RCC 7860 (cell line): ENCODE data around the gene ANTXR1.
A peak's percentile ranks its signal among the peaks of the same experiment; 100 is the strongest.

Experiments used
- DNase-seq: peaks from one replicate; pipeline ENCODE4 v3.0.0-alpha.2; 2015; ENCODE audit warnings: low spot score
- FAIRE-seq: peaks from 2 replicates; lab custom pipeline; 2012; peaks lifted over from hg19 to GRCh38; lab: Jason Lieb, UNC

ANTXR1 gene

GRCh38 chr2:69092857-69093256, 79.9 kb downstream of the ANTXR1 start:
- FAIRE-seq: no peak

DNA sequence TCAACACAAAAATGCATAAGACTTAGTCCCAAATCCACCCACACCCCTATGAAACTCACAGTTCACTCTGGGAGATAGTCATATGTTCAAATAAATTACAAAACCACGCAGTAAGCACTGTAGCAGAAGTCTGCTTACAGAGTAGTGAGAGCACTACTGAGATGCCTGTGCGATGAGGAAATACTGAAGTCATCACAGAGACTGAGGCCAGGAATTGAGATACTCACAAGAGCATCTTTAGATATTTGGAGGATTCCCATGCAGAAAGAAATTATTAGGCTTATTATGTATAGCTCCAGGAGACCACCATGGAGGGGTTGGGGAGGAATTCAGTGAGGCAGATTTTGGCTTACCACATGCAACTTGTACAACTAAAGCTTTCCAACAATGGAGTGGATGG, 82.3 kb downstream of the ANTXR1 start:
- DNase-seq (no peak), FAIRE-seq (no peak)

More at GRCh38 chr2:69092857-69093256, 79.9 kb downstream of the ANTXR1 start:
- no peak for DNase-seq

DNA sequence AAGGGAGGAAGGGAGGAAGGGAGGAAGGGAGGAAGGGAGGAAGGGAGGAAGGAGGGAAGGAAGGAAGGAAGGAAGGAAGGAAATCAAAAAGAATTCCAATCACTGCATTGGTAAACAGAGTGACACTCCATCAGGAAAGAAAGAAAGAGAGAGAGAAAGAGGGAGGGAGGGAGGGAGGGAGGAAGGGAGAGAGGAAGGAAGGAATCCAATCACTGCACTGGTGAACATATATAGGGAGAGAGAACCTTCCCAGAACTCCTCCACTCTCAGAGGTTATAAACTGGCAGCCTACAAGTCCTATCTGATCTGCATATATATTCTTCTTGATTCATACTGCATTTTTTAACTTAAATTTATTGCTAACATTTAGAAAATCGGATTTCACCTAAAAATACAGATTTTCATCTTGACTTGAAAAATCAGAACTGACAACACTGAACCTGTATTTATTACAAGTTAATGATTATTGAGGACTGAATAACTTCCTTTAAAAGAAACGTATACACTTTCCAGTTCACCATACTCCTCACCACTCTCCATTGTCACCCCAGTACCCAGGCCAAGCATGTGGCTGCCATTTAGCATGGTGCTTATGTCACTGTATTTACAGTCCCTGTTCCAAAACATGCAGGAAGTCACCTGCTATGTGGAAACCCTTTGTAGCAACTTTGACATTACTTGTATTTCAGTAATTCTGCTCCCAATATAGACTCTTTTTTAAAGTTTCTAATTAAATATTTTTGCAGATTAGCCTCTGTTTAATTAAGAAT, 83.5 kb downstream of the ANTXR1 start:
- DNase-seq (no peak), FAIRE-seq (no peak)

DNA sequence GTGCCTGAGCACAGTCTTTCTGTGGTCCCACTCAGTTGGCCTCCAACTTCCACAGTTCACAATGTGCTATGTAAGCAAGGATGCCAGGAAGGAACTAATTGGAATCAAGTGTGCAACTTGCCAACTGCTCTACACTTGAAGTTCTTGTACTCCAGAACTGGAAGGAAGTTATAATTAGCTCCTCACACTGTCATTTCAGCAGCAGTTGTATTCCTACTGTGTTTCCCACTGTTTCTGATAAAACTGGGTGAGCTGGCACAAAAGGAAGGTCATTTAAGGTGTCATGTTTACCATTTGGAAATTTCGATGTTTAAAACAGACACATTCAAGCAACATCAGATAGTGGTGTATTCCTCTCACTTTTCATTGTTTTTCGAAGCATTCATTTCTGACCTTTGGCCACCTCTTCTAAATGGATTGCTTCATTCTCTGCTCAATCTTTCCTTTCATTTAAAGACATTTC, 84.2 kb downstream of the ANTXR1 start:
- DNase-seq (no peak), FAIRE-seq (no peak)

GRCh38 chr2:69097891-69098655, 85.1 kb downstream of the ANTXR1 start:
- no peak for FAIRE-seq
- DNase-seq: no peak

DNA sequence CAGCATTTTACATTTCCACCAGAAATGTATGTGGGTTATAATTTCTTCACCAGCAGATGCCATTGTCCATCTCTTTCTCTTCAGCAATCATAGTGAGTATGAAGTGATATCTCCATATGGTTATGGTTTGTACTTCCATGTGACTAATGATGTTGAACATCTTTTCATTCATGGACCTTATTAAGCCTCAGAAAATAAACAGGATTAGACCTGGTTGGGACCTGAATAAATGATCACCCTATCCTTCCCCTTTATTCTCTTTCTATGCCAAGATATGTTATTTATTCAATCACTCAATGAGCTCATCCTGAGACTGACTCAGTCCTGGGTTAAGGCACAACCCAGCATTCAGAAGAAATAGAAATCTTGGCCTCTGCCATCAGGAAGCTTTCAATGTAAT, 86.6 kb downstream of the ANTXR1 start:
- FAIRE-seq (no peak), DNase-seq (no peak)

DNA sequence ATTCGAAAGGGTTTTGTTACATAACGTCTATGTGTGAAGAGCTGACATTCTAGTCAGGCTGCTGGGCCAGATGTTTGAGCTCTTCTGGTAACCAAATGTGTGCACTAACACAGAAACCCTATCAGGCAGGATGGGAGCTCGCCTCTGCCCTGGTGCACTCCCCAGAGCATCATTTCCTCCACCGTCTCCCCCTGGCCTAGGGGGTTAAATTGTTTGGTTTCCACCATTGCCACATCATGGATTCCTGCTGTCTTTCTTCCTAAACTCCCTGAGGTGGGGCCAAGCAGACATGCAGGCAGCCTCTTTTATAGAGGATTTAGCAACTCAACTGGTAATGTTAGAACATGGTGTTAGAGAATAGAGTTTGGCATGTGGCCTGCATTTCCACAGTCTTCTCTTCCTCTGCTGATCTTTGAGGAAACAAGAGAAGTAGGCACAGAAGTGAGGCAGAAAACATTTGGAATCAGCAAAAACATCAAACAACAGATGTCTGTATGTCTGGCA, 87.3 kb downstream of the ANTXR1 start:
- DNase-seq: no peak
- no peak for FAIRE-seq

- FAIRE-seq: no peak
- no peak for DNase-seq
Measured at GRCh38 chr2:69102041-69102593, 89.1 kb downstream of the ANTXR1 start.

GRCh38 chr2:69103419-69103818, 90.4 kb downstream of the ANTXR1 start:
- no peak for DNase-seq
- FAIRE-seq: no peak

- FAIRE-seq (no peak), DNase-seq (no peak)
Measured at GRCh38 chr2:69104261-69104660, 91.3 kb downstream of the ANTXR1 start.

DNA sequence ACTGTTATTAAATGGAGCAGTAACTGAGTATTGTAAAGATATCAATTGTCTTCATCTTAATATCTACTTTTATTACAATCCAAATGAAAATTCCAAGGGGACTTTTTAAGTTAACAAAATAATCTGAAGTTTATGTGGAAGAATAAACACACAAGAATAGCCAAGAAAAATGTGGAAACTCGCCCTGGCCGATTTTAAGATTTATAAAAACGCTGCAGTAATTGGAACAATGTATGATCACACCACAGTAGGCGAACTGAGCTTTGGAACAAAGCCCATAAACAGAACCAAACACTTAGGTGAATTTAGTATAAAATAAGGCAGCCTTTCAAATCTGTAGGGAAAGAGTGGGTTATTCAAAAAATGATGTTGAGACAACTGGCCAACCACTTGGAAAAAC, 96.3 kb downstream of the ANTXR1 start:
- FAIRE-seq: no peak
- DNase-seq: no peak

- FAIRE-seq (no peak), DNase-seq (no peak)
Measured at GRCh38 chr2:69111076-69111475, 98.1 kb downstream of the ANTXR1 start.

- DNase-seq: no peak
- FAIRE-seq: no peak
Measured at GRCh38 chr2:69113627-69114026, 100.6 kb downstream of the ANTXR1 start.

- FAIRE-seq (no peak), DNase-seq (no peak)
Measured at GRCh38 chr2:69114534-69114933, 101.6 kb downstream of the ANTXR1 start.

DNA sequence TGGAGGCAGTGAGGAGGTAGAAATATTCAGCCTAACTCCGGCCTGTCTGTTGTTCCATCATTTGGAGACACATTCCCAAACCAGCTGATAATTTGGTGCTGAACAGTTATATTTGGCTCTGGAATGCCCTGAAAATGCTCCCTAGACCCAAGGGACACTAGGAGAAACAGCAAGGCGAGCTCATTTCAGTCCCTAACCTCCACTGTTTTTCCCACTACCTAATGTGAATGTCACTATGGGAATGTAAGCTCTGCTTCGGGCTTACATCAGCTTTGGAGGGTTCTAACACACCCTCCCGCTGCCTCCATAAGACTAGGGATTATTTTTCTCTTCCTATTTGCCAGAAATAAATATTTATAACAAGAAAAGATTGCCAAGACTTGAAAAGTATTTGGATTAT, 103.5 kb downstream of the ANTXR1 start:
- DNase-seq (no peak), FAIRE-seq (no peak)

GRCh38 chr2:69118609-69119008, 105.6 kb downstream of the ANTXR1 start:
- FAIRE-seq (no peak), DNase-seq (no peak)

- FAIRE-seq (no peak), DNase-seq (no peak)
Measured at GRCh38 chr2:69119104-69119894, 106.3 kb downstream of the ANTXR1 start.

DNA sequence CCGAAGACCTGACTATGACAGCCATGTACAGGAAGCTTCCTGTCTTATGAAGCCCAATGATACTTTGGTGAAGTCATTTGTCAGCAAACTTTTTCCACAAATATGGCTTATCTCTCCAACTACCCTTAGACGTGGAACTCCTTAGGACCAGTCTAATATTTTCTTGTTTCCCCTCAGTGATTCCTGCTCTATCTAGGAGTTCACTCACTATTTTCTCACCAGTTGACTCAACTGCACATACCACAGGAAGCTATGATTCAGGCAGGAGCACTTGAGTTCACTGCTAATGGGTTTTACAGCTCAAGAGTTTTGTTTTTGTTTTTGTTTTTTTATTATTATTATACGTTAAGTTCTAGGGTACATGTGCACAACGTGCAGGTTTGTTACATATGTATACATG, 109.3 kb downstream of the ANTXR1 start:
- DNase-seq: peak; percentile 76
- FAIRE-seq: peak; percentile 88

DNA sequence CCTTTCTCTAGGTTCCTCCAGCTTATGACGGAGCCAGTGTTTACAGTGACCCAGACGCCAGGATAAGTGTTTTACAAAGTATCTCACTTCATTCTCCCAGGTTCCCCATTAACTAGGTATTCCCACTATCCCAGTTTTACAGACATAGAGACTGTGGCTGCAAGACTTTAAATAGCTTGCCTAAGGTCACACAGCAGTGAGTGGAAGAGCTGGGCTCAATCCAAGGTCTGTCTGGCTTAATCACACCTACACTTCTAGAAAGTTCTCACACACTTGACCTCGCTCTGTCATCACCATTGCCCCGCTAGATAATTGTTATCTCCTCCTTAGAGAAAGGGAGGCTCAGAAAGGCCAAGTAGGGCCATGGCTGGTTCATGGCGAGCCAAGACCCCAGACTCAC, 110.2 kb downstream of the ANTXR1 start:
- FAIRE-seq: no peak
- DNase-seq: no peak

DNA sequence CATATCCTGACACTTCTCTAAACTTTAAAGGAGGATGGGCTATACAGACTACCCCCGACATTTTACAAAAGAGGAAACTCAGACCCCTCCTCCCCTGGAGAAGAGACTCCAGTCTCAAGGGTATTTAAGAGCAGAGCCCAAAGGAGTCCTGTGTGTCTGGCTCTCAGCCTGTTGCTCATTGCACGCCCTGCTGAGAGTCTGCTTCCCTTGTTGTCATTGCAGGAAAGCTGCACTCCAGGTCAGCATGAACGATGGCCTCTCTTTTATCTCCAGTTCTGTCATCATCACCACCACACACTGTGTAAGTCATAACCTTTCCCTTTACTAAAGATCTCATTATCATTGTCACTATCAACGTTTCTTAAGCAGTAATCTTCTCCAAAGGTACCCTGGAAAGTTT, 111.4 kb downstream of the ANTXR1 start:
- FAIRE-seq: no peak

DNA sequence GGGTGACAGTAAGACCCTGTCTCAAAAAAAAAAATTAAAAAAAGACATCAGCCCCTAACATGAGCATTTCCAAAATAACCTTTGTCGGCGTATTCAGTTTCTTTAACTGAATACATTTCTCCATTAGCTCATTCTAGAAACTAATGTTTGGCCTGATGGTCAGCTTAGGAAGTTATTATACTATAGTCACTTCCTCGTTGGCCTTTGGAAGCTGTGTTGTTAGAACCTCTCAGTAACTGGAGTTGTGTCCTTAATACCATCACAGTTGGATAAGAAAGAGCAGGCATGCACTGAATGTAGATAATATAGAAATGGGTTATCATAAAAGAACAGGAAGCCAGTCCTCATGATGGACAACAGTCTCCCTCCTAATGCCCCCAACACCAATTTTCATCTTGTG, 112.8 kb downstream of the ANTXR1 start:
- FAIRE-seq: no peak
- DNase-seq: no peak

More for the DNA sequence above, 111.4 kb downstream of the ANTXR1 start:
- no peak for DNase-seq
